ENCODE results near the gene DENND5A.

GRCh38 chr11:9250139-9250582 is 15.0 kb downstream of the DENND5A start:
- TF ChIP-seq CTCF (IDR thresholded peaks at IDR 0.05) (no peak), EZH2 (IDR thresholded peaks at IDR 0.05; ENCODE audit: borderline replicate concordance, insufficient read depth, low read depth, low read length, poor library complexity, severe bottlenecking) (no peak)
